ENCODE results near the gene TP73.

DNA sequence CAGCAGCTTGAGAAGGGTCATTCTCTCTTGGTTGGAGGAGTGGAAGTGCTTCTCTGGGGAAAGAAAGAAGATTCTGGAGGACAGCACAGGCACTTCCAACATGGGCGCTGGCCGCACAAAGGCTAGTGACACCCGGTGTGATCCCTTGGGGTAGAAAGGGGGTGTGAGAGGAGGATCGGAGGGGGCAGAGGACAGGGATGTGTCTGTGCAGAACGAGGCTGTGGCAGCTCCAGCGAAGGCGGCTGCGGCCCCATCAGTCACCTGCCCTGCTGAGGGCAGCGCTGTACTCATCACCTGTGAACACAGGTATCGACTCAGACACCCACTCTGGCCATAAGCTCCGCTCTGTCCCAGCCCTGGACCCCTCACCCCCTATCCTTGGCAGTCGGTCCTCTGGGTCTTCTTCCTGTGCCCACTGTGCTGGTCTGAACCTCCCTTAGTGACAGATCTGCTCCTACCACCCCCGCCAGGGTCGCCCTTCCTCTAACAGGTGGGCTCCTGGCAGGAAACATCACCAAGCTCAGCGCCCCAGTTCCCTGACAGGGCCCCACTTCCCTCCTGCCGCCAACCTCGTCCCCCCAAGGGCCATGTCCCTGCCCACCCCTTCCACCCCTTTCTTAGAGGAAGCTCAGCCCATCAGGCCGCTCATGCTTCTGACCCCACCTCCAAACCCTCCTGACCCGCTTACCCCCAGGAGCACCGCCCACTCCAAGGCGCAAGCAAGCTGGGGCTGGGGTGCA, 20.1 kb downstream of the TP73 start:
- TF ChIP-seq, protein P1, sequence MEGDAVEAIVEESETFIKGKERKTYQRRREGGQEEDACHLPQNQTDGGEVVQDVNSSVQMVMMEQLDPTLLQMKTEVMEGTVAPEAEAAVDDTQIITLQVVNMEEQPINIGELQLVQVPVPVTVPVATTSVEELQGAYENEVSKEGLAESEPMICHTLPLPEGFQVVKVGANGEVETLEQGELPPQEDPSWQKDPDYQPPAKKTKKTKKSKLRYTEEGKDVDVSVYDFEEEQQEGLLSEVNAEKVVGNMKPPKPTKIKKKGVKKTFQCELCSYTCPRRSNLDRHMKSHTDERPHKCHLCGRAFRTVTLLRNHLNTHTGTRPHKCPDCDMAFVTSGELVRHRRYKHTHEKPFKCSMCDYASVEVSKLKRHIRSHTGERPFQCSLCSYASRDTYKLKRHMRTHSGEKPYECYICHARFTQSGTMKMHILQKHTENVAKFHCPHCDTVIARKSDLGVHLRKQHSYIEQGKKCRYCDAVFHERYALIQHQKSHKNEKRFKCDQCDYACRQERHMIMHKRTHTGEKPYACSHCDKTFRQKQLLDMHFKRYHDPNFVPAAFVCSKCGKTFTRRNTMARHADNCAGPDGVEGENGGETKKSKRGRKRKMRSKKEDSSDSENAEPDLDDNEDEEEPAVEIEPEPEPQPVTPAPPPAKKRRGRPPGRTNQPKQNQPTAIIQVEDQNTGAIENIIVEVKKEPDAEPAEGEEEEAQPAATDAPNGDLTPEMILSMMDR (IDR thresholded peaks at IDR 0.05): no peak
- no peak for TF ChIP-seq POLR2A (IDR thresholded peaks at IDR 0.05)
